Measurements from ENCODE around the gene SMPD4. TPM values are rescaled to one million over a fixed set of nuclear protein-coding genes. Genes with fewer than 3 reads are reported as not detected.
A peak's percentile ranks its signal among the peaks of the same experiment; 100 is the strongest.
"Not testable (repeated sequence)": the region's sequence is repeated elsewhere in the genome, so short reads cannot be mapped to it uniquely, and the experiment has no call there.

Gene SMPD4
- total RNA-seq, 4 donors from 2014 or later = 29.7 to 44.4 (median 38.6) TPM

- no peak for DNase-seq (ENCODE audit: low spot score in 2 of 2)
- intact Hi-C loops (cut with DNase I; ENCODE audit: low total_unique reads) = no loop called here
- H3K4me3 ChIP-seq (ENCODE audit: low read depth, poor library complexity, severe bottlenecking) = no peak overlapping the region
- WGBS, 2 donors = 96 to 97% methylated on average over 20 to 21 of the region's 29 CpGs
- TF ChIP-seq POLR2A (IDR thresholded peaks at IDR 0.05) = no peak
- TF ChIP-seq CTCF (IDR thresholded peaks at IDR 0.05) = no peak
Measured at GRCh38 chr2:130154773-130155765, 26.3 kb downstream of the SMPD4 start.

- H3K4me3 ChIP-seq (ENCODE audit: low read depth, poor library complexity, severe bottlenecking); intact Hi-C loops (cut with DNase I; ENCODE audit: low total_unique reads); DNase-seq (ENCODE audit: low spot score in 2 of 2): not testable (repeated sequence)
- 93 to 96% methylated on average over 5 to 6 of the region's 8 CpGs for WGBS, 2 donors
Measured at GRCh38 chr2:130154423-130154770, 27.0 kb downstream of the SMPD4 start.

GRCh38 chr2:130153721-130154422, 27.5 kb downstream of the SMPD4 start:
- intact Hi-C loops (cut with DNase I; ENCODE audit: low total_unique reads); H3K4me3 ChIP-seq (ENCODE audit: low read depth, poor library complexity, severe bottlenecking); DNase-seq (ENCODE audit: low spot score in 2 of 2): not testable (repeated sequence)
- WGBS, 2 donors = 87 to 90% methylated on average over 14 to 15 of the region's 23 CpGs

- TF ChIP-seq CTCF (IDR thresholded peaks at IDR 0.05) = no peak
- no peak for TF ChIP-seq POLR2A (IDR thresholded peaks at IDR 0.05)
- no peak overlapping the region for H3K4me3 ChIP-seq (ENCODE audit: low read depth, poor library complexity, severe bottlenecking)
- 84% methylated on average over 20 to 21 of the region's 25 CpGs for WGBS, 2 donors
- DNase-seq (ENCODE audit: low spot score in 2 of 2) = no peak
- intact Hi-C loops (cut with DNase I; ENCODE audit: low total_unique reads) = no loop called here
Measured at GRCh38 chr2:130152816-130153595, 28.4 kb downstream of the SMPD4 start.

GRCh38 chr2:130152136-130152815, 29.1 kb downstream of the SMPD4 start:
- DNase-seq (ENCODE audit: low spot score in 2 of 2); H3K4me3 ChIP-seq (ENCODE audit: low read depth, poor library complexity, severe bottlenecking); intact Hi-C loops (cut with DNase I; ENCODE audit: low total_unique reads): not testable (repeated sequence)
- WGBS, 2 donors = 89 to 91% methylated on average over 6 to 27 of the region's 27 CpGs

GRCh38 chr2:130151145-130151512, 30.3 kb downstream of the SMPD4 start:
- H3K4me3 ChIP-seq (ENCODE audit: low read depth, poor library complexity, severe bottlenecking); DNase-seq (ENCODE audit: low spot score in 2 of 2); intact Hi-C loops (cut with DNase I; ENCODE audit: low total_unique reads): not testable (repeated sequence)
- 65 to 66% methylated on average over 5 of the region's 5 CpGs for WGBS, 2 donors

- peak in 1 of 2 donors; percentile 84 for DNase-seq (ENCODE audit: low spot score in 2 of 2)
- H3K4me3 ChIP-seq (ENCODE audit: low read depth, poor library complexity, severe bottlenecking) = no peak overlapping the region
- intact Hi-C loops (cut with DNase I; ENCODE audit: low total_unique reads) = no loop called here
- TF ChIP-seq CTCF (IDR thresholded peaks at IDR 0.05) = no peak
- TF ChIP-seq POLR2A (IDR thresholded peaks at IDR 0.05) = no peak
- WGBS, 2 donors = 86 to 88% methylated on average over 23 of the region's 23 CpGs
Measured at GRCh38 chr2:130150181-130151144, 30.9 kb downstream of the SMPD4 start.

- peak in 1 of 2 donors; percentile 8 for DNase-seq (ENCODE audit: low spot score in 2 of 2)
- intact Hi-C loops (cut with DNase I; ENCODE audit: low total_unique reads); H3K4me3 ChIP-seq (ENCODE audit: low read depth, poor library complexity, severe bottlenecking): not testable (repeated sequence)
- WGBS, 2 donors = 57 to 64% methylated on average over 6 of the region's 6 CpGs
Measured at GRCh38 chr2:130148515-130148914, 32.9 kb downstream of the SMPD4 start.

- intact Hi-C loops (cut with DNase I; ENCODE audit: low total_unique reads) = not testable (repeated sequence)
Measured at GRCh38 chr2:130145006-130145414, 36.4 kb downstream of the SMPD4 start, which contains the start of gene CCDC74B. Gene CCDC74B (minus strand): TSS chr2:130145112. CDS start chr2:130144996, 116 bp downstream.

More at GRCh38 chr2:130145006-130145414, 36.4 kb downstream of the SMPD4 start, which contains the start of gene CCDC74B:
- 10 to 11% methylated on average over 17 to 23 of the region's 30 CpGs for WGBS, 2 donors
- not testable (repeated sequence) for H3K4me3 ChIP-seq (ENCODE audit: low read depth, poor library complexity, severe bottlenecking)
- peak in 1 of 2 donors; percentile 86 for DNase-seq (ENCODE audit: low spot score in 2 of 2)

Measured in lower leg skin (tissue), 4 donors.